ENCODE measurements around the gene ANKRD28.

GRCh38 chr3:15744176-15744575 is 53.6 kb downstream of the ANKRD28 start:
- TF ChIP-seq CTCF (conservative IDR thresholded peaks at IDR 0.05; ENCODE audit: low read length) (no peak), EZH2phosphoT487 (IDR thresholded peaks at IDR 0.05; ENCODE audit: borderline replicate concordance, low read depth, low read length) (no peak)
